Measurements from ENCODE around the gene GPC6. TPM values are rescaled to one million over a fixed set of nuclear protein-coding genes. Genes with fewer than 3 reads are reported as not detected.

The GPC6 gene
- total RNA-seq, 1 donor from 2014 or later: 5.5 TPM

DNA sequence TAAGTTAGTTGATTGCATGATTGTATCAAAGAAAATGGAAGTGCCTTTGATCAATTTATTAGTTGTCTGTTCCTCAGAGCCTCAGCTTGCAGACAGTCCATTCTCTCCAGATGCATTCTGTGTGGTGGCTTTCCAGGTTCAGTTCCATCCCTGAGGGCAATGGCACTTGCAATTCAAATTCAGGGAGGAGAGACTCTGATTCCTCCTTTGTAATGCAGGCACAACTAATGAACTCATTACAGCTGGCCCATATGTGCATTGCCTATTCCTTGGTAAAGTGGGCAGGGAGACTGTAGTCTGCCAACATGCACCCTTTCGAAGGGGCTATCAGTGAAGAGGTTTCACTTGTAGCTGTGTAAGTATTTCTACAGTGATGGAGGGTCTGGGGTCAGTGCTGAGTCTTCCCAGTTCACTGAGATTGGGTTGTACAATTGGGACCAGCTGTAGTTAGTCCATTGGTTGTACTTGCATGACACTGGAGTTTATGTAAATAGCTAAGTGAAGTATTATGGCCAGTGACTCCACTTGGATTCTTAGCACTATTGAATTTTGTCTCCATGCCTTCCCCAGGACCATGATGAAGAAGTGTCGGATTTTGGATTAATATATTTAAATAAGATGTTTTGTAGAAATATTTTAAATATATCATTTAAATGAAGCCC, 401.7 kb downstream of the GPC6 start:
- TF ChIP-seq, protein P1, sequence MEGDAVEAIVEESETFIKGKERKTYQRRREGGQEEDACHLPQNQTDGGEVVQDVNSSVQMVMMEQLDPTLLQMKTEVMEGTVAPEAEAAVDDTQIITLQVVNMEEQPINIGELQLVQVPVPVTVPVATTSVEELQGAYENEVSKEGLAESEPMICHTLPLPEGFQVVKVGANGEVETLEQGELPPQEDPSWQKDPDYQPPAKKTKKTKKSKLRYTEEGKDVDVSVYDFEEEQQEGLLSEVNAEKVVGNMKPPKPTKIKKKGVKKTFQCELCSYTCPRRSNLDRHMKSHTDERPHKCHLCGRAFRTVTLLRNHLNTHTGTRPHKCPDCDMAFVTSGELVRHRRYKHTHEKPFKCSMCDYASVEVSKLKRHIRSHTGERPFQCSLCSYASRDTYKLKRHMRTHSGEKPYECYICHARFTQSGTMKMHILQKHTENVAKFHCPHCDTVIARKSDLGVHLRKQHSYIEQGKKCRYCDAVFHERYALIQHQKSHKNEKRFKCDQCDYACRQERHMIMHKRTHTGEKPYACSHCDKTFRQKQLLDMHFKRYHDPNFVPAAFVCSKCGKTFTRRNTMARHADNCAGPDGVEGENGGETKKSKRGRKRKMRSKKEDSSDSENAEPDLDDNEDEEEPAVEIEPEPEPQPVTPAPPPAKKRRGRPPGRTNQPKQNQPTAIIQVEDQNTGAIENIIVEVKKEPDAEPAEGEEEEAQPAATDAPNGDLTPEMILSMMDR (IDR thresholded peaks at IDR 0.05; ENCODE audit: insufficient read depth, low read length, severe bottlenecking): no peak
- FAIRE-seq: no peak
- no peak for DNase-seq (ENCODE audit: low read depth)
- Histone ChIP-seq H3K4me3 (ENCODE audit: low read depth, low read length) (no peak overlapping the region), H3K27me3 (ENCODE audit: control insufficient read depth, insufficient read depth, low read length) (no peaks in the 10 kb centered on the region), H3K36me3 (ENCODE audit: control insufficient read depth, insufficient read depth, low read length) (no peaks in the 10 kb centered on the region)

DNA sequence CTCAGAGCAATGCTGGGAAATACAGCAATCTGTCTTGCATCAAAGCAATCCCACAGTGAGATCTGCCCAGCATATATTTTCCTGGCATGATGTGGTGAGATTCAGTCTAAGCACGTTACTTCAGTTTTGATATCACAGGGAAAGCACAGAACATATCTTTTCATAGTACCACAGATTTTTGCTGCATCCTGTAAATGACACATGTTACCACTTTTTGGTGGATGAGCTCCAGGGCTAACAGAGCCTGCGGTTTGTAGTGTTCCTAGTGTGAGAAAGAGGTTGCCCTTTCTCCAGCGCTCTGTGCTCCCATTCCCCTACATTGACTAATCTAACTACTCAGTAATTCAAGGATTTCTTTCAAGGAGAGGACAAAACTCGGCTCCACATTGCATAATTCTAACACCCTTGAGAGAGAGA, 409.0 kb downstream of the GPC6 start:
- H3K36me3 ChIP-seq (ENCODE audit: control insufficient read depth, insufficient read depth, low read length): no peaks in the 10 kb centered on the region
- DNase-seq (ENCODE audit: low read depth) (no peak), FAIRE-seq (no peak)
- no peak overlapping the region for H3K4me3 ChIP-seq (ENCODE audit: low read depth, low read length)
- H3K27me3 ChIP-seq (ENCODE audit: control insufficient read depth, insufficient read depth, low read length): no peaks in the 10 kb centered on the region
- TF ChIP-seq, protein P1 (IDR thresholded peaks at IDR 0.05; ENCODE audit: insufficient read depth, low read length, severe bottlenecking): no peak

DNA sequence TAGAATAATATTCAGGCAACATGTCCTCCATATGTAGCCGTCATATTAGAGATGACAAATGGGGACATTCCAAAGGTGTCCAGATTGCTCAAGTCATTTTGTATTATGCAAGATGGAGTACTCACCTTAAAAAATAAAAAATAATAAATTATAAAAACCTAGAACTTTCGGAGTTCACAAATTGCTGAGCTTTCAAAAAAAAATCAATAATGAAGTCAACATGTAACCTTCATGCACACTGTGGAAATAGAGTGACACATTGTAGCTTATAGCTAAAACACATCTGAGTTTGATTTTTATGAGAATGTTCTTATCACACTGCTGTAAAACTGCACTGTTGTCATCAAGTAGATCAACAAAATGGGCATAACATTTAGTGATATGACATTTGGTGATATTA, 411.2 kb downstream of the GPC6 start:
- TF ChIP-seq, protein P1 (IDR thresholded peaks at IDR 0.05; ENCODE audit: insufficient read depth, low read length, severe bottlenecking): no peak
- H3K27me3 ChIP-seq (ENCODE audit: control insufficient read depth, insufficient read depth, low read length): no peaks in the 10 kb centered on the region
- no peaks in the 10 kb centered on the region for H3K36me3 ChIP-seq (ENCODE audit: control insufficient read depth, insufficient read depth, low read length)
- no peak for DNase-seq (ENCODE audit: low read depth)
- FAIRE-seq: no peak
- no peak overlapping the region for H3K4me3 ChIP-seq (ENCODE audit: low read depth, low read length)

DNA sequence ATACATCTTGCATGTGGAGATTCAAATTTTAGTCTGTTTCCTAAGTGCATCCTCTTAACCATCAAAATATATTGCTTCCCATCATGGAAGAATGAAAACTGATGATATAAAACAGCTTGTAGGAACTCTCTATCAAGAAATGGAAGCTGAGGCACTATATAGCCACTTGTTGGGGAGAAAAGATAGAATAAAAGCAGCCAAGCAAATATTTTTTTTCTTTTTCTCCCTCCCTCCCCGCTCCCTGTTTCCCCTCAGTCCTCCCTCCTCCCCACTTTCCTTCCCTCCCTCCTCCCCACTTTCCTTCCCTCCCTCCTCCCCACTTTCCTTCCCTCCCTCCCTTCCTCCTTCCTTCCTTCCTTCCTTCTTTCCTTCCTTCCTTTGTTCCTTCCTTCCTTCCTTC, 413.8 kb downstream of the GPC6 start:
- Histone ChIP-seq H3K27me3 (ENCODE audit: control insufficient read depth, insufficient read depth, low read length) (no peaks in the 10 kb centered on the region), H3K36me3 (ENCODE audit: control insufficient read depth, insufficient read depth, low read length) (no peaks in the 10 kb centered on the region), H3K4me3 (ENCODE audit: low read depth, low read length) (no peak overlapping the region)
- DNase-seq (ENCODE audit: low read depth): no peak
- TF ChIP-seq, protein P1 (IDR thresholded peaks at IDR 0.05; ENCODE audit: insufficient read depth, low read length, severe bottlenecking): no peak
- no peak for FAIRE-seq

DNA sequence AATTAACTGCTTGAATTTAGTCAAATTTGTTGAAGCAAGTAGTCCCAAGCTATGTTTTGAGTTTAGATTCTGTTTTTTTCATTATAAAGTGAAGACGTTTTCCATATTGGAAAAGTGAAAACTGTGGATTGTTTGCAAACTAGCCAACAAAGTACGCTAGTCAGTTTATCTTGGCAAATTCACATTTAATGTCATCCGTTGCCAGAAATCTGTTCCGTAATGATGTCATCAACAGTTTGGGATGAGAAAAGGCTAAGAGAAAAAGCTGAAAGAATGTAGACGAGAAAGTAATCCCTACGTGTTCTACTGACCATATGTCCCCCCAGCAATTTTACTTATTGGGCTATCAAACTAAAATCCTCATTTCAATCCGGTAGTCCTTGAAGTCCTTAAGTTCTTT, 419.6 kb downstream of the GPC6 start:
- TF ChIP-seq, protein P1 (IDR thresholded peaks at IDR 0.05; ENCODE audit: insufficient read depth, low read length, severe bottlenecking): no peak
- FAIRE-seq (no peak), DNase-seq (ENCODE audit: low read depth) (no peak)
- Histone ChIP-seq H3K36me3 (ENCODE audit: control insufficient read depth, insufficient read depth, low read length) (no peaks in the 10 kb centered on the region), H3K27me3 (ENCODE audit: control insufficient read depth, insufficient read depth, low read length) (no peaks in the 10 kb centered on the region), H3K4me3 (ENCODE audit: low read depth, low read length) (no peak overlapping the region)

DNA sequence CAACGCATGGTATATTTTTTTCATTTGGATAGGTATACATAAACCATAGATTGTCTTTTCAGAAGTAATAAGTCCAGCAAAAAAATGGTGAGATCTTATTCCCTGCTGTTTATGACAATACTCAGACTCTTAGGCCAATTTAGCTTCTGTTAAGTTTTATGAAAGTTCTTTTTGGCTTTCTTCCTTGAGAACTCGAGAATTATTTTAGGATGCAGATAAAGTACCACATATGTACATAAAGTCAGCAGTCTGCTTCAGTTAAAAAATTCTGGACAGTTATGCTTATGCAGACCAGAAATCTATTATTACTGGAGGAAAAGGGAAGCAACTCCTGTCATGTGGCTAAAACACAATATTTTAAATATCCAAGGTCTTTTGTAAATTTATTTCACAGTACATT, 422.9 kb downstream of the GPC6 start:
- no peak for FAIRE-seq
- DNase-seq (ENCODE audit: low read depth): no peak
- TF ChIP-seq, protein P1 (IDR thresholded peaks at IDR 0.05; ENCODE audit: insufficient read depth, low read length, severe bottlenecking): no peak
- Histone ChIP-seq H3K4me3 (ENCODE audit: low read depth, low read length) (no peak overlapping the region), H3K27me3 (ENCODE audit: control insufficient read depth, insufficient read depth, low read length) (no peaks in the 10 kb centered on the region), H3K36me3 (ENCODE audit: control insufficient read depth, insufficient read depth, low read length) (no peaks in the 10 kb centered on the region)
